Measurements from ENCODE around the gene SYNJ2.

The SYNJ2 gene

GRCh38 chr6:157991067-157991432 lies 9.4 kb downstream of the SYNJ2 start:
- H3K4me3 ChIP-seq (ENCODE audit: low read depth, low read length) = no peak overlapping the region
- no peak for DNase-seq (ENCODE audit: low read depth)
- TF ChIP-seq POLR2A (IDR thresholded peaks at IDR 0.05; ENCODE audit: extremely low read depth, insufficient read length) = no peak
- no peak for TF ChIP-seq MAX (IDR thresholded peaks at IDR 0.05; ENCODE audit: low read depth, low read length)
- TF ChIP-seq CTCF (IDR thresholded peaks at IDR 0.05; ENCODE audit: low read depth, low read length) = no peak
- no peak for TF ChIP-seq MYC (IDR thresholded peaks at IDR 0.05; ENCODE audit: low read depth, low read length)

- no peak for DNase-seq (ENCODE audit: low read depth)
- TF ChIP-seq MYC (IDR thresholded peaks at IDR 0.05; ENCODE audit: low read depth, low read length) (no peak), POLR2A (IDR thresholded peaks at IDR 0.05; ENCODE audit: extremely low read depth, insufficient read length) (no peak), CTCF (IDR thresholded peaks at IDR 0.05; ENCODE audit: low read depth, low read length) (no peak), MAX (IDR thresholded peaks at IDR 0.05; ENCODE audit: low read depth, low read length) (no peak)
- no peak overlapping the region for H3K4me3 ChIP-seq (ENCODE audit: low read depth, low read length)
Measured at GRCh38 chr6:157993076-157993475, 11.4 kb downstream of the SYNJ2 start.

GRCh38 chr6:157994125-157994795 lies 12.6 kb downstream of the SYNJ2 start:
- no peak for TF ChIP-seq POLR2A (IDR thresholded peaks at IDR 0.05; ENCODE audit: extremely low read depth, insufficient read length)
- no peak for TF ChIP-seq CTCF (IDR thresholded peaks at IDR 0.05; ENCODE audit: low read depth, low read length)
- no peak for TF ChIP-seq MYC (IDR thresholded peaks at IDR 0.05; ENCODE audit: low read depth, low read length)
- TF ChIP-seq MAX (IDR thresholded peaks at IDR 0.05; ENCODE audit: low read depth, low read length) = no peak
- no peak for DNase-seq (ENCODE audit: low read depth)
- no peak overlapping the region for H3K4me3 ChIP-seq (ENCODE audit: low read depth, low read length)

- no peak overlapping the region for H3K4me3 ChIP-seq (ENCODE audit: low read depth, low read length)
- no peak for DNase-seq (ENCODE audit: low read depth)
- TF ChIP-seq CTCF (IDR thresholded peaks at IDR 0.05; ENCODE audit: low read depth, low read length) = no peak
- TF ChIP-seq MAX (IDR thresholded peaks at IDR 0.05; ENCODE audit: low read depth, low read length) = no peak
- TF ChIP-seq POLR2A (IDR thresholded peaks at IDR 0.05; ENCODE audit: extremely low read depth, insufficient read length) = no peak
- TF ChIP-seq MYC (IDR thresholded peaks at IDR 0.05; ENCODE audit: low read depth, low read length) = no peak
Measured at GRCh38 chr6:157995458-157995857, 13.8 kb downstream of the SYNJ2 start.

- peak; percentile 81 for DNase-seq (ENCODE audit: low read depth)
- no peak for TF ChIP-seq CTCF (IDR thresholded peaks at IDR 0.05; ENCODE audit: low read depth, low read length)
- TF ChIP-seq MAX (IDR thresholded peaks at IDR 0.05; ENCODE audit: low read depth, low read length) = no peak
- no peak for TF ChIP-seq MYC (IDR thresholded peaks at IDR 0.05; ENCODE audit: low read depth, low read length)
- no peak for TF ChIP-seq POLR2A (IDR thresholded peaks at IDR 0.05; ENCODE audit: extremely low read depth, insufficient read length)
- no peak overlapping the region for H3K4me3 ChIP-seq (ENCODE audit: low read depth, low read length)
Measured at GRCh38 chr6:157996201-157996712, 14.6 kb downstream of the SYNJ2 start.

Measured in NB4 (cell line).